ENCODE data around the gene RARS2.
"Not testable (repeated sequence)": the region's sequence is repeated elsewhere in the genome, so short reads cannot be mapped to it uniquely, and the experiment has no call there.

The RARS2 gene

GRCh38 chr6:87501809-87502572 is 87.8 kb downstream of the RARS2 start:
- CTCF ChIA-PET, result no interaction called here
- no peak for DNase-seq (ENCODE audit: extremely low spot score)
- POLR2A ChIA-PET, result no interaction called here
- no peak for TF ChIP-seq CTCF (IDR thresholded peaks at IDR 0.05; ENCODE audit: control extremely low read depth, extremely low read depth, low read depth, missing control alignments)

GRCh38 chr6:87498048-87498447 is 91.7 kb downstream of the RARS2 start:
- DNase-seq (ENCODE audit: extremely low spot score), result no peak
- POLR2A ChIA-PET, result no interaction called here
- CTCF ChIA-PET, result interaction anchor here (5.7 kb wide), 1 partner anchor 8 kb away, joined by 27 read pairs; no protein-coding TSS in a partner anchor

GRCh38 chr6:87494761-87495422 is 94.9 kb downstream of the RARS2 start:
- peak; percentile 36 for DNase-seq (ENCODE audit: extremely low spot score)
- CTCF ChIA-PET, result interaction anchor here (1.2 to 5.7 kb wide), 6 partner anchors 11 to 416 kb away, joined by 3 to 27 read pairs (median 4); partner anchors contain the start of gene SLC35A1
- no peak for TF ChIP-seq CTCF (IDR thresholded peaks at IDR 0.05; ENCODE audit: control extremely low read depth, extremely low read depth, low read depth, missing control alignments)
- POLR2A ChIA-PET, result no interaction called here

More at GRCh38 chr6:87498048-87498447, 91.7 kb downstream of the RARS2 start:
- no peak for TF ChIP-seq CTCF (IDR thresholded peaks at IDR 0.05; ENCODE audit: control extremely low read depth, extremely low read depth, low read depth, missing control alignments)

- DNase-seq (ENCODE audit: extremely low spot score); POLR2A ChIA-PET: not testable (repeated sequence)
- CTCF ChIA-PET, result interaction anchor here (0.9 to 2.2 kb wide), 4 partner anchors 9 to 19 kb away, joined by 3 to 8 read pairs (median 4); no protein-coding TSS in a partner anchor
Measured at GRCh38 chr6:87489326-87489725, 100.5 kb downstream of the RARS2 start.

- POLR2A ChIA-PET, result no interaction called here
- DNase-seq (ENCODE audit: extremely low spot score), result no peak
- CTCF ChIA-PET, result no interaction called here
- TF ChIP-seq CTCF (IDR thresholded peaks at IDR 0.05; ENCODE audit: control extremely low read depth, extremely low read depth, low read depth, missing control alignments), result no peak
Measured at GRCh38 chr6:87487555-87487954, 102.2 kb downstream of the RARS2 start.

GRCh38 chr6:87484491-87484890 is 105.3 kb downstream of the RARS2 start:
- ChIA-PET POLR2A (no interaction called here), CTCF (interaction anchor here (0.9 kb wide), 1 partner anchor 10 kb away, joined by 3 read pairs; no protein-coding TSS in a partner anchor)
- no peak for DNase-seq (ENCODE audit: extremely low spot score)
- no peak for TF ChIP-seq CTCF (IDR thresholded peaks at IDR 0.05; ENCODE audit: control extremely low read depth, extremely low read depth, low read depth, missing control alignments)

- DNase-seq (ENCODE audit: extremely low spot score), result no peak
Measured at GRCh38 chr6:87483929-87484328, 105.9 kb downstream of the RARS2 start.

More at GRCh38 chr6:87483929-87484328, 105.9 kb downstream of the RARS2 start:
- TF ChIP-seq CTCF (IDR thresholded peaks at IDR 0.05; ENCODE audit: control extremely low read depth, extremely low read depth, low read depth, missing control alignments), result no peak
- ChIA-PET CTCF (interaction anchor here (0.9 kb wide), 1 partner anchor 11 kb away, joined by 3 read pairs; no protein-coding TSS in a partner anchor), POLR2A (no interaction called here)

Data from GM10248 (cell line).